Heart right ventricle (tissue), 16 donors: ENCODE data around the gene SERPINE1. TPM values are rescaled to one million over a fixed set of nuclear protein-coding genes. Genes with fewer than 3 reads are reported as not detected.
A peak's percentile ranks its signal among the peaks of the same experiment; 100 is the strongest.

ENCODE experiments used
- ATAC-seq, 8 donors: fragments of 200-7000 bp; cut with Tn5 transposase; one replicate each; pipeline ENCODE4 v1.9.1; 2020; ENCODE audit warnings: mild to moderate bottlenecking in 8 of 8, moderate library complexity in 8 of 8, moderate number of reproducible peaks in 1 of 8
- DNase-seq, 2 donors: peaks; one replicate each; pipeline ENCODE4 v3.0.0-alpha.2; 2020
- H3K27ac ChIP-seq, 10 donors: fragments of 200-600 bp; sonication (generic) in 2 of 10; one replicate each; pipeline versions ENCODE4 v1.5.0 to v1.8.0; 2020 to 2022; ENCODE audit warnings: mild to moderate bottlenecking in 3 of 10
- H3K27me3 ChIP-seq, 7 donors: fragments of 200-600 bp; one replicate each; pipeline ENCODE4 v1.8.0; 2021 to 2022; ENCODE audit warnings: mild to moderate bottlenecking in 2 of 7
- H3K36me3 ChIP-seq, 9 donors: fragments of 200-600 bp; sonication (generic) in 1 of 9; one replicate each; pipeline versions ENCODE4 v1.5.0 to v1.8.0; 2020 to 2022; ENCODE audit warnings: mild to moderate bottlenecking in 2 of 9
- H3K4me1 ChIP-seq, 9 donors: fragments of 200-600 bp; sonication (generic) in 1 of 9; one replicate each; pipeline versions ENCODE4 v1.5.0 to v1.8.0; 2020 to 2022; ENCODE audit warnings: mild to moderate bottlenecking in 4 of 9
- H3K4me3 ChIP-seq, 10 donors: fragments of 200-600 bp; sonication (generic) in 2 of 10; one replicate each; pipeline versions ENCODE4 v1.5.0 to v1.8.0; 2020 to 2022; ENCODE audit warnings: mild to moderate bottlenecking in 7 of 10, moderate library complexity in 2 of 10
- H3K9me3 ChIP-seq, 11 donors: fragments of 200-600 bp in 10 of 11; sonication (generic) in 2 of 11; one replicate each; pipeline versions ENCODE4 v1.5.0 to v1.8.0; 2013 to 2022; ENCODE audit warnings: mild to moderate bottlenecking in 2 of 11, control low read depth in 1 of 11, moderate library complexity in 1 of 11
- WGBS, 2 donors: extraction: QIAGEN DNeasy Blood & Tissue Kit; methylation state at CpG; one replicate each; pipeline ENCODE4 v1.1.7; 2013; ENCODE audit warnings: inconsistent platforms in 1 of 2; 5-methylcytosine and 5-hydroxymethylcytosine counted together
- intact Hi-C, 10 donors: fragments of 100-400 bp; cut with DNase I; formaldehyde crosslinking; loops; one replicate each; pipeline versions ENCODE4 v1.11.1 to v1.14.2; 2022
- polyA plus RNA-seq, 2 donors: library from polyadenylated mRNA; stranded (reverse); fragments of 200-250 nt; gene quantifications; one replicate each; pipeline ENCODE4 v1.2.3, GENCODE V29; 2013
- total RNA-seq, 10 donors: library from RNA; stranded (reverse); fragmentation: NEBNext Ultra II Directional in 3 of 10; extraction: Animal tissue kit (Norgen Biotek cat#: 25700) in 3 of 10; gene quantifications; one replicate each; pipeline versions ENCODE4 v1.2.1 to v1.2.4, GENCODE V29; 2021 to 2023
- TF ChIP-seq, protein P1 (sequence below), 9 donors: fragments of 200-600 bp; sonication (generic) in 2 of 9; IDR thresholded peaks; one replicate each; pipeline versions ENCODE4 v1.5.0 to v1.8.0; 2021 to 2022; ENCODE audit warnings: antibody characterized with exemption in 9 of 9, mild to moderate bottlenecking in 5 of 9, moderate library complexity in 1 of 9
- donor health status: Arrhythmogenic right ventricular cardiomyopathy.
- donor health status: ischemic (EF 13 %, LVEDD 7.1; RV severe dilation, severe dysfunction).
- donor health status: healthy with polysubstance abuse.
- donor health status: DM: no; HTN: yes; CAD: no.
- donor health status: DM: no; HTN: no; CAD: no.
- donor health status: ischemic (EF 25% LVEDD 6.9; RV normal size, moderate dysfunction).
- donor health status: ischemic (EF 25% LVEDD 5.7; RV mildly dilated, moderate dysfunction).
- donor health status: healthy.
- donor health status: DM: yes; HTN: yes; CAD: no.
- donor health status: Ischemic cardiomyopathy.
- donor health status: ischemic (EF 35%, LVEDD 5.7; RV mildly dilated, moderate dysfunction).
- donor health status: nonischemic (EF 11% LVEDD 7.7; RV severe dilation, severe dysfunction).
- donor health status: DM: yes; HTN: yes; CAD: no.
- donor health status: PGD.
- donor health status: ischemic (EF 29% LVEDD 5.4; RV normal size, mild dysfunction).
- donor health status: nonischemic (EF 23%, LVEDD 6.1; RV moderate dilation, normal function).

SERPINE1 gene
- total and polyA plus RNA-seq, 12 donors, result 1.2 to 269 (median 4.6) TPM

DNA sequence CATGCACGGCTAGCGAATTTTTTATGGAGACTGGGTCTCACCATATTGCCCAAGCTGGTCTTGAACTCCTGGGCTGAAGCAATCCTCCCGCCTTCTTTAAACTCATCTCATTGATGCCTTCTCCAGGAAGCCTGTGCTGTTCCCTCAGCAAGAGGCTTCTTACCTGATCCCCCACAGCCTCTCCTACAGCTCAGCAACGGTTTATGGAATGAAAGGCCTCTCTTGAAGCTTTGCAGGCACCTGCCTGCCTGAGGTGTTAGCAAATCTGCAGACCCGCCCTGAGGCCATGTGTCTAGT lies 42.1 kb upstream of the SERPINE1 start:
- TF ChIP-seq, protein P1, sequence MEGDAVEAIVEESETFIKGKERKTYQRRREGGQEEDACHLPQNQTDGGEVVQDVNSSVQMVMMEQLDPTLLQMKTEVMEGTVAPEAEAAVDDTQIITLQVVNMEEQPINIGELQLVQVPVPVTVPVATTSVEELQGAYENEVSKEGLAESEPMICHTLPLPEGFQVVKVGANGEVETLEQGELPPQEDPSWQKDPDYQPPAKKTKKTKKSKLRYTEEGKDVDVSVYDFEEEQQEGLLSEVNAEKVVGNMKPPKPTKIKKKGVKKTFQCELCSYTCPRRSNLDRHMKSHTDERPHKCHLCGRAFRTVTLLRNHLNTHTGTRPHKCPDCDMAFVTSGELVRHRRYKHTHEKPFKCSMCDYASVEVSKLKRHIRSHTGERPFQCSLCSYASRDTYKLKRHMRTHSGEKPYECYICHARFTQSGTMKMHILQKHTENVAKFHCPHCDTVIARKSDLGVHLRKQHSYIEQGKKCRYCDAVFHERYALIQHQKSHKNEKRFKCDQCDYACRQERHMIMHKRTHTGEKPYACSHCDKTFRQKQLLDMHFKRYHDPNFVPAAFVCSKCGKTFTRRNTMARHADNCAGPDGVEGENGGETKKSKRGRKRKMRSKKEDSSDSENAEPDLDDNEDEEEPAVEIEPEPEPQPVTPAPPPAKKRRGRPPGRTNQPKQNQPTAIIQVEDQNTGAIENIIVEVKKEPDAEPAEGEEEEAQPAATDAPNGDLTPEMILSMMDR (IDR thresholded peaks at IDR 0.05), result no peak
- intact Hi-C loops, result loop anchor here in 2 of 10 donors (1.0 to 5.0 kb wide), 2 partner anchors 42 to 53 kb away; partner anchors contain the start of gene SERPINE1 (in 1 of the 2)
- peak overlapping the region; percentile 63 to 91 (median 76) for H3K4me3 ChIP-seq
- no peaks in the 10 kb centered on the region for H3K27me3 ChIP-seq
- whole genome bisulfite sequencing, 2 donors, result 63 to 66% methylated on average over 5 of the region's 5 CpGs
- peak overlapping the region; percentile 91 to 98 (median 94) for H3K27ac ChIP-seq
- peaks cover 0 to 34% (median 22%) of the 10 kb centered on the region in 9 donors for H3K36me3 ChIP-seq
- H3K9me3 ChIP-seq, result no peaks in the 10 kb centered on the region
- DNase-seq (no peak), ATAC-seq (peak in 1 of 8 donors; percentile 4)
- peaks cover 0 to 48% (median 33%) of the 10 kb centered on the region in 9 donors for H3K4me1 ChIP-seq

DNA sequence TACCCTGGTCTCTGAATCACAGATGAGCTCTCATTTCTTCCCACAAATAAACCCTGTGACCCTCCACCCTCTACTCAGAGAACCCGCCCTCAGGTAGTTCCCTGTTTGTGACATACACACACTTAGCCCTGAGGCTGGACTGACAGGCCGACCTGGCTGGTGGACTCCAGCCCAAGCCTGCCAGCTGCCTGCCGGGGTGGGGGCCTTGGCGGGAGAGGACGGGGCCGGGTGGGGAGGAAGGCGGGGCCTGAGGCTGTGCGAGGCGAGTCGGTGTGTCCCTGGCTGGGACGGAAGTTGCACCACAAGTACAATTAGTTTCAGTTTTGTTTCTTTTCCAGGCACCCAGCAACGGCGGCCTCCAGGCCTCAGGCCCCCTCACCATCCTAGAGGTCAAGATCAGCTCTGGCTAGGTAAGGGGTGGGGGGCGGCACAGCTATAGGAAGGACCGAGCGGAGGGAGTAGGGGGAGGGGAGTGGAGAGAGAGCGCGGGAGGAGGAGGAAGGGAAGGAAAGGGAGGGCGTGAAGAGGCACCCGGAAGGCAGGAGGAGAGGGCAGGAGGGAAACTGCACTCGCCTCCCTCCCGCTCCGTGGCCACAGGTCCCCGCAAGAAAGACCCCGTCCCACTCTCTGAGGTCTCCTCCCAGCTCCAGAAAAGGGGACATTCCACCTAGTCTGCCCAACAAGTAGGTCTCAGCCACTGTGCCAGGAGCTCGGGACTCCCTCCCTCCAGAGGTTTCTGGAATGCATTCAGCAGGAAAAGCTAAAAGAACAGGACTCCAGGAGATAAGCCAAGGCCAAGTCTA lies 41.5 kb upstream of the SERPINE1 start, which contains the start of gene TRIM56:
Gene TRIM56, plus strand, starts transcription at position 320 of the 803 bp plus-strand sequence. CDS start 1,832 bp downstream, outside the sequence.
- intact Hi-C loops, result loop anchor here in 2 of 10 donors (1.0 to 5.0 kb wide), 2 partner anchors 42 to 53 kb away; partner anchors contain the start of gene SERPINE1 (in 1 of the 2)

DNA sequence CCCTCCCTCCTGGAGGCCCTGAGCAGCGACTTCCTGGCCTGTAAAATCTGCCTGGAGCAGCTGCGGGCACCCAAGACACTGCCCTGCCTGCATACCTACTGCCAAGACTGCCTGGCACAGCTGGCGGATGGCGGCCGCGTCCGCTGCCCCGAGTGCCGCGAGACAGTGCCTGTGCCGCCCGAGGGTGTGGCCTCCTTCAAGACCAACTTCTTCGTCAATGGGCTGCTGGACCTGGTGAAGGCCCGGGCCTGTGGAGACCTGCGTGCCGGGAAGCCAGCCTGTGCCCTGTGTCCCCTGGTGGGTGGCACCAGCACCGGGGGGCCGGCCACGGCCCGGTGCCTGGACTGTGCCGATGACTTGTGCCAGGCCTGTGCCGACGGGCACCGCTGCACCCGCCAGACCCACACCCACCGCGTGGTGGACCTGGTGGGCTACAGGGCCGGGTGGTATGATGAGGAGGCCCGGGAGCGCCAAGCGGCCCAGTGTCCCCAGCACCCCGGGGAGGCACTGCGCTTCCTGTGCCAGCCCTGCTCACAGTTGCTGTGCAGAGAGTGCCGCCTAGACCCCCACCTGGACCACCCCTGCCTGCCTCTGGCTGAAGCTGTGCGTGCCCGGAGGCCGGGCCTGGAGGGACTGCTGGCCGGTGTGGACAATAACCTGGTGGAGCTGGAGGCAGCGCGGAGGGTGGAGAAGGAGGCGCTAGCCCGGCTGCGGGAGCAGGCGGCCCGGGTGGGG lies 39.4 kb upstream of the SERPINE1 start:
- intact Hi-C loops, result loop anchor here in 1 of 10 donors (5.0 kb wide), 1 partner anchor 40 kb away; the partner anchor contains the start of gene SERPINE1
- DNase-seq, result no peak

More for the DNA sequence above, 41.5 kb upstream of the SERPINE1 start, which contains the start of gene TRIM56:
- DNase-seq (peak; percentile 86 to 89), ATAC-seq (peak; percentile 92 to 96 (median 96))
- Histone ChIP-seq H3K27ac (peak within 1 kb of the TSS; percentile 91 to 98 (median 94)), H3K4me3 (peak within 1 kb of the TSS; percentile 63 to 91 (median 76)), H3K4me1 (peaks cover 0 to 50% (median 33%) of the 10 kb centered on the region in 9 donors), H3K27me3 (no peaks in the 10 kb centered on the region), H3K36me3 (peaks cover 0 to 39% (median 22%) of the 10 kb centered on the region in 9 donors), H3K9me3 (no peaks in the 10 kb centered on the region)
- TF ChIP-seq, protein P1 (IDR thresholded peaks at IDR 0.05), result no peak
- WGBS, 2 donors, result 1% methylated on average over 25 to 26 of the region's 26 CpGs

More for the DNA sequence above, 39.4 kb upstream of the SERPINE1 start:
- H3K36me3 ChIP-seq, result peaks cover 0 to 49% (median 22%) of the 10 kb centered on the region in 9 donors
- H3K9me3 ChIP-seq, result no peaks in the 10 kb centered on the region
- WGBS, 2 donors, result 95% methylated on average over 41 to 45 of the region's 45 CpGs
- TF ChIP-seq, protein P1 (IDR thresholded peaks at IDR 0.05), result no peak
- peak overlapping the region in 1 of 10 donors; percentile 98 for H3K27ac ChIP-seq
- H3K4me1 ChIP-seq, result peaks cover 0 to 50% (median 33%) of the 10 kb centered on the region in 9 donors
- no peaks in the 10 kb centered on the region for H3K27me3 ChIP-seq
- no peak overlapping the region for H3K4me3 ChIP-seq
- ATAC-seq, result no peak
